Liver (tissue), 9 donors: ENCODE results near the gene KLF11. TPM values are rescaled to one million over a fixed set of nuclear protein-coding genes. Genes with fewer than 3 reads are reported as not detected.

Source experiments
- DNase-seq: peaks from one replicate; pipeline ENCODE4 v3.0.0-alpha.2; 2017; ENCODE audit warnings: low spot score
- H3K27ac ChIP-seq, 2 donors: one replicate each; pipeline ENCODE4 v1.7.0; 2013; ENCODE audit warnings: inconsistent platforms in 2 of 2, low read length in 2 of 2, control low read depth in 1 of 2, low read depth in 1 of 2, mild to moderate bottlenecking in 1 of 2
- H3K27me3 ChIP-seq, 4 donors: one replicate each; pipeline versions ENCODE4 v1.6.1 to v1.7.0; 2013; ENCODE audit warnings: low read length in 3 of 4, inconsistent platforms in 1 of 4, mild to moderate bottlenecking in 1 of 4, moderate library complexity in 1 of 4; ENCODE audit not compliant: control insufficient read depth in 4 of 4, insufficient read depth in 4 of 4
- H3K36me3 ChIP-seq, 4 donors: one replicate each; pipeline versions ENCODE4 v1.6.1 to v1.7.0; 2013; ENCODE audit warnings: low read length in 3 of 4, mild to moderate bottlenecking in 3 of 4, low read depth in 1 of 4, moderate library complexity in 1 of 4; ENCODE audit not compliant: control insufficient read depth in 4 of 4, insufficient read depth in 3 of 4
- H3K4me1 ChIP-seq, 4 donors: one replicate each; pipeline versions ENCODE4 v1.6.1 to v1.7.0; 2013; ENCODE audit warnings: low read length in 3 of 4, mild to moderate bottlenecking in 3 of 4, moderate library complexity in 1 of 4; ENCODE audit not compliant: control insufficient read depth in 4 of 4, insufficient read depth in 4 of 4
- H3K4me3 ChIP-seq, 3 donors: one replicate each; pipeline versions ENCODE4 v1.6.1 to v1.7.0; 2013; ENCODE audit warnings: low read length in 3 of 3, control low read depth in 1 of 3, low read depth in 1 of 3, mild to moderate bottlenecking in 1 of 3
- H3K9ac ChIP-seq, 2 donors: one replicate each; pipeline ENCODE4 v1.7.0; 2013; ENCODE audit warnings: low read length in 2 of 2, mild to moderate bottlenecking in 2 of 2, moderate library complexity in 2 of 2, control low read depth in 1 of 2, low read depth in 1 of 2
- H3K9me3 ChIP-seq, 4 donors: one replicate each; pipeline versions ENCODE4 v1.6.1 to v1.7.0; 2013; ENCODE audit warnings: low read length in 3 of 4; ENCODE audit not compliant: control insufficient read depth in 4 of 4
- EGR1 ChIP-seq, 2 donors: IDR thresholded peaks; 2 replicates each; pipeline ENCODE4 v1.6.1; 2016 to 2018; ENCODE audit warnings: antibody characterized with exemption in 2 of 2, low read depth in 2 of 2
- FOXA1 ChIP-seq: IDR thresholded peaks from 2 replicates; pipeline ENCODE4 v1.6.1; 2016; ENCODE audit warnings: antibody characterized with exemption
- FOXA2 ChIP-seq: IDR thresholded peaks from 2 replicates; pipeline ENCODE4 v1.6.1; 2016; ENCODE audit warnings: antibody characterized with exemption
- GABPA ChIP-seq, 2 donors: IDR thresholded peaks in 1 of 2; conservative IDR thresholded peaks in 1 of 2; 2 replicates each; pipeline ENCODE4 v1.6.1; 2016; ENCODE audit warnings: antibody characterized with exemption in 2 of 2, mild to moderate bottlenecking in 1 of 2, moderate library complexity in 1 of 2
- HNF4A ChIP-seq, 2 donors: conservative IDR thresholded peaks; 2 replicates each; pipeline ENCODE4 v1.6.1; 2016; ENCODE audit warnings: antibody characterized with exemption in 2 of 2, mild to moderate bottlenecking in 2 of 2
- HNF4G ChIP-seq: IDR thresholded peaks from 2 replicates; pipeline ENCODE4 v1.6.1; 2016; ENCODE audit warnings: antibody characterized with exemption
- NR2F2 ChIP-seq: IDR thresholded peaks from 2 replicates; pipeline ENCODE4 v1.6.1; 2016; ENCODE audit warnings: antibody characterized with exemption
- RAD21 ChIP-seq, 2 donors: IDR thresholded peaks; 2 replicates each; pipeline ENCODE4 v1.6.1; 2016; ENCODE audit warnings: antibody characterized with exemption in 2 of 2, mild to moderate bottlenecking in 2 of 2
- REST ChIP-seq: IDR thresholded peaks from 2 replicates; pipeline ENCODE4 v1.6.1; 2016; ENCODE audit warnings: antibody characterized with exemption, mild to moderate bottlenecking
- RXRA ChIP-seq, 2 donors: IDR thresholded peaks; 2 replicates each; pipeline ENCODE4 v1.6.1; 2017 to 2018; ENCODE audit warnings: antibody characterized with exemption in 2 of 2, mild to moderate bottlenecking in 1 of 2
- SP1 ChIP-seq: IDR thresholded peaks from 2 replicates; pipeline ENCODE4 v1.6.1; 2018; ENCODE audit warnings: antibody characterized with exemption, mild to moderate bottlenecking
- TAF1 ChIP-seq: conservative IDR thresholded peaks from 2 replicates; pipeline ENCODE4 v1.6.1; 2016; ENCODE audit warnings: antibody characterized with exemption, mild to moderate bottlenecking
- YY1 ChIP-seq: IDR thresholded peaks from 2 replicates; pipeline ENCODE4 v1.6.1; 2016; ENCODE audit warnings: antibody characterized with exemption, mild to moderate bottlenecking
- ZBTB33 ChIP-seq: IDR thresholded peaks from 2 replicates; pipeline ENCODE4 v1.6.1; 2016; ENCODE audit warnings: antibody characterized with exemption
- WGBS: extraction: QIAGEN DNeasy Blood & Tissue Kit; methylation state at CpG from one replicate; pipeline ENCODE4 v1.1.7; 2013; 5-methylcytosine and 5-hydroxymethylcytosine counted together
- polyA plus RNA-seq, 2 donors: library from polyadenylated mRNA; stranded (reverse) in 1 of 2; unstranded in 1 of 2; fragments of 200-250 nt in 1 of 2; fragments of >200 nt in 1 of 2; fragmentation: Nextera tagmentation in 1 of 2; extraction: Ambion mirVana in 1 of 2; gene quantifications; one replicate each; pipeline versions ENCODE4 v1.2.1 to v1.2.3, GENCODE V29; 2013 to 2015
- total RNA-seq, 2 donors: library from RNA; depleted of rRNA; stranded (reverse); fragments of >200 nt; gene quantifications; one replicate each; pipeline ENCODE4 v1.2.3, GENCODE V29; 2014
- TF ChIP-seq, protein P1 (sequence below): IDR thresholded peaks from 2 replicates; pipeline ENCODE4 v1.6.1; 2016; ENCODE audit warnings: antibody characterized with exemption
- TF ChIP-seq, protein P2 (sequence below): IDR thresholded peaks from 2 replicates; pipeline ENCODE4 v1.6.1; 2016; ENCODE audit warnings: antibody characterized with exemption
- TF ChIP-seq, protein P3 (sequence below): fragments of 150-350 bp; IDR thresholded peaks from 2 replicates; pipeline ENCODE4 v1.5.1; 2017; ENCODE audit warnings: improper control_type of control experiment, low read depth, low read length; ENCODE audit not compliant: missing input control
- donor health status: healthy.
- donor health status: healthy.
- donor health status: healthy.
- donor health status: healthy.
- donor health status: healthy.

Gene KLF11
- total and polyA plus RNA-seq, 4 donors, result 10.5 to 43.0 (median 14.5) TPM

DNA sequence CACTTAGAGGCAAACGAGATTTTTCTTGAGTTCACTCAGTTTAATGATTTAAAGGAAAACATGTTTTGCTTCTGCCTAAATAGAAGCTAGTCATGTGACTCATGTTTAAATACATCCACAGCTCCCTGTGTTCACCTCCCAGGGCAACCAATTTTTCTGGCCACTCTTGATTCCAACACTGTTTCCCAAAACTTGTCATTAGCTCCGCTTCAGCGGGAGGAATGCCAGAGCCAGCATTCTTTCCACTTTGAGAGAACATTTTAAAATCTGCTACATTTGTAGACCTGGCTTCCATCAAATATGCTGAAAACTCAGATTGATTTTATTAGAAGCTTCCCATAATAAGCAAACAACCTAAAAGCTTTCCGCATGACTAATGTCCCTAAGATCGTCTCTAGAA, 39.7 kb downstream of the KLF11 start:
- DNase-seq, result no peak
- TF ChIP-seq RXRA (IDR thresholded peaks at IDR 0.05) (no peak), TAF1 (no peak)
- WGBS, result 73% methylated on average over 5 of the region's 5 CpGs

DNA sequence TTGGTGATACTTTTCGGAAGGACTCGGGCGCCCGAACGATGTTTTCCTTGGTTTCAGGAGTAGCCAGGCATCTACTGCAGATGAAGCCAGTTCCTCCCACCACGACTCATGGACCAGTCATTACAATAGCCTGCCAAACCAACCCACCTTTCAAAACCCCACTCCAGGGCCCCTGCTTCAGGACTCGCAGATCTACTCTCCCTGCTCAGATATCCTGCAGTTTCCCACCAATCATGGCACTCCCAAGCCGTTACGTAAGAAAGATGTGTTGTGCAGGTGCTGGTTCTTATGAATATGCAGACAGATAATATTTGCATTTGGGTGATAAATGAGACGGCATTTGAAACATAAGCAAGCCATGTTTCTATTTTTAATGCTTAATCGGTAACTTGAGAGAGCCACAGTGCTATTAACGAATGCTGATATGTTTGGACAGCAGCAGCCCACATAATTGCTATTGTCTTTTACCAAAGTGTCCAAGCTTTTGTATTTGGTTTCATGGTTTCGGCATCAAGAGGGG, 40.4 kb downstream of the KLF11 start:
- no peaks in the 10 kb centered on the region for H3K36me3 ChIP-seq
- DNase-seq, result no peak
- no peak overlapping the region for H3K27ac ChIP-seq
- H3K4me3 ChIP-seq, result no peak overlapping the region
- H3K27me3 ChIP-seq, result peaks cover 0 to 4% (median under 1%) of the 10 kb centered on the region in 4 donors
- 83% methylated on average over 13 of the region's 13 CpGs for WGBS
- no peak for TF ChIP-seq FOXA2
- TF ChIP-seq GABPA (IDR thresholded peaks at IDR 0.05 in 1 of 2, conservative IDR thresholded peaks at IDR 0.05 in 1 of 2), result no peak
- no peak for TF ChIP-seq HNF4A (conservative IDR thresholded peaks at IDR 0.05)
- no peak for TF ChIP-seq TAF1
- TF ChIP-seq RXRA (IDR thresholded peaks at IDR 0.05), result no peak
- TF ChIP-seq NR2F2, result no peak
- TF ChIP-seq ZBTB33, result no peak
- TF ChIP-seq RAD21 (IDR thresholded peaks at IDR 0.05), result no peak
- peaks cover 0 to 7% (median 2%) of the 10 kb centered on the region in 4 donors for H3K4me1 ChIP-seq
- H3K9me3 ChIP-seq, result no peaks in the 10 kb centered on the region
- H3K9ac ChIP-seq, result no peak overlapping the region

More for the DNA sequence above, 39.7 kb downstream of the KLF11 start:
- Histone ChIP-seq H3K9ac (peak overlapping the region in 1 of 2 donors; percentile 12), H3K27me3 (peaks cover 0 to 7% (median 2%) of the 10 kb centered on the region in 4 donors), H3K4me1 (peaks cover 0 to 7% (median 2%) of the 10 kb centered on the region in 4 donors), H3K27ac (no peak overlapping the region), H3K9me3 (no peaks in the 10 kb centered on the region), H3K36me3 (no peaks in the 10 kb centered on the region), H3K4me3 (no peak overlapping the region)

GRCh38 chr2:10084223-10084865, 41.0 kb downstream of the KLF11 start:
- Histone ChIP-seq H3K27ac (no peak overlapping the region), H3K9ac (no peak overlapping the region), H3K27me3 (peaks cover 0 to 2% (median 0%) of the 10 kb centered on the region in 4 donors)
- TF ChIP-seq, protein P1, sequence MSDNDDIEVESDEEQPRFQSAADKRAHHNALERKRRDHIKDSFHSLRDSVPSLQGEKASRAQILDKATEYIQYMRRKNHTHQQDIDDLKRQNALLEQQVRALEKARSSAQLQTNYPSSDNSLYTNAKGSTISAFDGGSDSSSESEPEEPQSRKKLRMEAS, result no peak
- TF ChIP-seq, protein P2, sequence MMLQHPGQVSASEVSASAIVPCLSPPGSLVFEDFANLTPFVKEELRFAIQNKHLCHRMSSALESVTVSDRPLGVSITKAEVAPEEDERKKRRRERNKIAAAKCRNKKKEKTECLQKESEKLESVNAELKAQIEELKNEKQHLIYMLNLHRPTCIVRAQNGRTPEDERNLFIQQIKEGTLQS, result no peak
- no peak for TF ChIP-seq EGR1 (IDR thresholded peaks at IDR 0.05; ENCODE audit: low read depth in 2 of 2)
- TF ChIP-seq SP1, result no peak
- TF ChIP-seq HNF4A (conservative IDR thresholded peaks at IDR 0.05), result no peak
- no peak for TF ChIP-seq ZBTB33
- TF ChIP-seq RAD21 (IDR thresholded peaks at IDR 0.05), result no peak
- no peak for TF ChIP-seq FOXA1
- TF ChIP-seq YY1, result no peak
- no peak for TF ChIP-seq RXRA (IDR thresholded peaks at IDR 0.05)
- TF ChIP-seq NR2F2, result no peak
- TF ChIP-seq, protein P3, sequence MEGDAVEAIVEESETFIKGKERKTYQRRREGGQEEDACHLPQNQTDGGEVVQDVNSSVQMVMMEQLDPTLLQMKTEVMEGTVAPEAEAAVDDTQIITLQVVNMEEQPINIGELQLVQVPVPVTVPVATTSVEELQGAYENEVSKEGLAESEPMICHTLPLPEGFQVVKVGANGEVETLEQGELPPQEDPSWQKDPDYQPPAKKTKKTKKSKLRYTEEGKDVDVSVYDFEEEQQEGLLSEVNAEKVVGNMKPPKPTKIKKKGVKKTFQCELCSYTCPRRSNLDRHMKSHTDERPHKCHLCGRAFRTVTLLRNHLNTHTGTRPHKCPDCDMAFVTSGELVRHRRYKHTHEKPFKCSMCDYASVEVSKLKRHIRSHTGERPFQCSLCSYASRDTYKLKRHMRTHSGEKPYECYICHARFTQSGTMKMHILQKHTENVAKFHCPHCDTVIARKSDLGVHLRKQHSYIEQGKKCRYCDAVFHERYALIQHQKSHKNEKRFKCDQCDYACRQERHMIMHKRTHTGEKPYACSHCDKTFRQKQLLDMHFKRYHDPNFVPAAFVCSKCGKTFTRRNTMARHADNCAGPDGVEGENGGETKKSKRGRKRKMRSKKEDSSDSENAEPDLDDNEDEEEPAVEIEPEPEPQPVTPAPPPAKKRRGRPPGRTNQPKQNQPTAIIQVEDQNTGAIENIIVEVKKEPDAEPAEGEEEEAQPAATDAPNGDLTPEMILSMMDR, result no peak
- no peak for TF ChIP-seq HNF4G
- TF ChIP-seq REST, result no peak

More at GRCh38 chr2:10084223-10084865, 41.0 kb downstream of the KLF11 start:
- Histone ChIP-seq H3K4me1 (peaks cover 0 to 4% (median 2%) of the 10 kb centered on the region in 4 donors), H3K9me3 (no peaks in the 10 kb centered on the region), H3K36me3 (no peaks in the 10 kb centered on the region), H3K4me3 (no peak overlapping the region)
- no peak for DNase-seq
- 76% methylated on average over 12 of the region's 12 CpGs for WGBS
